ENCODE results near the gene GPHN. TPM values are rescaled to one million over a fixed set of nuclear protein-coding genes. Genes with fewer than 3 reads are reported as not detected.

The GPHN gene
- polyA plus RNA-seq, 1 of the 3 experiments (the other 2 are of a cell fraction), result 6.9 TPM

GRCh38 chr14:66498311-66498710, 9.6 kb upstream of the GPHN start:
- ChIA-PET POLR2A (interaction anchor here (1.2 kb wide), 1 partner anchor 10 kb away, joined by 4 read pairs; the partner anchor contains the start of gene GPHN), CTCF (interaction anchor here (0.8 to 1.9 kb wide), 5 partner anchors 8 to 96 kb away, joined by 3 to 4 read pairs (median 4); partner anchors contain the start of gene GPHN)

More at GRCh38 chr14:66498311-66498710, 9.6 kb upstream of the GPHN start:
- Histone ChIP-seq H3K36me3 (replicated peaks in 1 of 2; ENCODE audit: control insufficient read depth in 1 of 2, insufficient read depth in 2 of 2, low read length in 1 of 2) (no peaks in the 10 kb centered on the region), H2AFZ (ENCODE audit: low read depth) (no peak overlapping the region), H3K9me2 (no peaks in the 10 kb centered on the region), H3K9ac (no peak overlapping the region), H4K20me1 (ENCODE audit: insufficient read depth) (no peaks in the 10 kb centered on the region), H3F3A (replicated peaks; ENCODE audit: insufficient read depth) (no peaks in the 10 kb centered on the region), H3K27me3 (ENCODE audit: insufficient read depth) (no peaks in the 10 kb centered on the region), H3K4me3 (ENCODE audit: low read depth in 2 of 2, low read length in 1 of 2) (no peak overlapping the region), H3K4me1 (ENCODE audit: control insufficient read depth in 1 of 2, insufficient read depth in 2 of 2, low read depth in 1 of 2, low read length in 1 of 2) (peaks cover 0 to 2% of the 10 kb centered on the region in 2 experiments; a peak in 1 of 4 replicates), H3K4me2 (no peak overlapping the region), H3K79me2 (ENCODE audit: insufficient read depth) (no peaks in the 10 kb centered on the region), H3K27ac (ENCODE audit: low read depth in 2 of 2, low read length in 1 of 2) (no peak overlapping the region), H3K9me3 (no peaks in the 10 kb centered on the region)
- WGBS (ENCODE audit: low lambda C conversion rate), result 77% methylated on average over 3 of the region's 3 CpGs
- no peak for DNase-seq
- TF ChIP-seq TAF1 (IDR thresholded peaks at IDR 0.05; ENCODE audit: borderline replicate concordance, low read depth, low read length) (no peak), TEAD4 (IDR thresholded peaks at IDR 0.05; ENCODE audit: borderline replicate concordance, insufficient read depth) (no peak), FOSL2 (IDR thresholded peaks at IDR 0.05; ENCODE audit: borderline replicate concordance, low read depth) (no peak), FOXM1 (IDR thresholded peaks at IDR 0.05; ENCODE audit: low read depth) (no peak), FOXJ3 (CRISPR knock-in tag; IDR thresholded peaks at IDR 0.05) (no peak), GABPA (IDR thresholded peaks at IDR 0.05; ENCODE audit: low read depth) (no peak), EP300 (IDR thresholded peaks at IDR 0.05; ENCODE audit: borderline replicate concordance in 1 of 2, low read depth in 1 of 2, low read length in 1 of 2) (no peak), IRF3 (IDR thresholded peaks at IDR 0.05; ENCODE audit: low read depth, low read length) (no peak), RAD21 (IDR thresholded peaks at IDR 0.05; ENCODE audit: low read length) (no peak), RFX5 (IDR thresholded peaks at IDR 0.05; ENCODE audit: low read length) (no peak), ELF1 (IDR thresholded peaks at IDR 0.05) (no peak), MEF2A (IDR thresholded peaks at IDR 0.05; ENCODE audit: borderline replicate concordance, low read depth) (no peak), SIN3A (IDR thresholded peaks at IDR 0.05; ENCODE audit: borderline replicate concordance, low read depth, low read length) (no peak), GATA2 (CRISPR knock-in tag; IDR thresholded peaks at IDR 0.05) (no peak), POLR2AphosphoS5 (IDR thresholded peaks at IDR 0.05; ENCODE audit: low read depth, low read length) (no peak)
- TF ChIP-seq, protein P1, sequence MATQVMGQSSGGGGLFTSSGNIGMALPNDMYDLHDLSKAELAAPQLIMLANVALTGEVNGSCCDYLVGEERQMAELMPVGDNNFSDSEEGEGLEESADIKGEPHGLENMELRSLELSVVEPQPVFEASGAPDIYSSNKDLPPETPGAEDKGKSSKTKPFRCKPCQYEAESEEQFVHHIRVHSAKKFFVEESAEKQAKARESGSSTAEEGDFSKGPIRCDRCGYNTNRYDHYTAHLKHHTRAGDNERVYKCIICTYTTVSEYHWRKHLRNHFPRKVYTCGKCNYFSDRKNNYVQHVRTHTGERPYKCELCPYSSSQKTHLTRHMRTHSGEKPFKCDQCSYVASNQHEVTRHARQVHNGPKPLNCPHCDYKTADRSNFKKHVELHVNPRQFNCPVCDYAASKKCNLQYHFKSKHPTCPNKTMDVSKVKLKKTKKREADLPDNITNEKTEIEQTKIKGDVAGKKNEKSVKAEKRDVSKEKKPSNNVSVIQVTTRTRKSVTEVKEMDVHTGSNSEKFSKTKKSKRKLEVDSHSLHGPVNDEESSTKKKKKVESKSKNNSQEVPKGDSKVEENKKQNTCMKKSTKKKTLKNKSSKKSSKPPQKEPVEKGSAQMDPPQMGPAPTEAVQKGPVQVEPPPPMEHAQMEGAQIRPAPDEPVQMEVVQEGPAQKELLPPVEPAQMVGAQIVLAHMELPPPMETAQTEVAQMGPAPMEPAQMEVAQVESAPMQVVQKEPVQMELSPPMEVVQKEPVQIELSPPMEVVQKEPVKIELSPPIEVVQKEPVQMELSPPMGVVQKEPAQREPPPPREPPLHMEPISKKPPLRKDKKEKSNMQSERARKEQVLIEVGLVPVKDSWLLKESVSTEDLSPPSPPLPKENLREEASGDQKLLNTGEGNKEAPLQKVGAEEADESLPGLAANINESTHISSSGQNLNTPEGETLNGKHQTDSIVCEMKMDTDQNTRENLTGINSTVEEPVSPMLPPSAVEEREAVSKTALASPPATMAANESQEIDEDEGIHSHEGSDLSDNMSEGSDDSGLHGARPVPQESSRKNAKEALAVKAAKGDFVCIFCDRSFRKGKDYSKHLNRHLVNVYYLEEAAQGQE (IDR thresholded peaks at IDR 0.05; ENCODE audit: low read depth, low read length), result no peak
- TF ChIP-seq, protein P2, sequence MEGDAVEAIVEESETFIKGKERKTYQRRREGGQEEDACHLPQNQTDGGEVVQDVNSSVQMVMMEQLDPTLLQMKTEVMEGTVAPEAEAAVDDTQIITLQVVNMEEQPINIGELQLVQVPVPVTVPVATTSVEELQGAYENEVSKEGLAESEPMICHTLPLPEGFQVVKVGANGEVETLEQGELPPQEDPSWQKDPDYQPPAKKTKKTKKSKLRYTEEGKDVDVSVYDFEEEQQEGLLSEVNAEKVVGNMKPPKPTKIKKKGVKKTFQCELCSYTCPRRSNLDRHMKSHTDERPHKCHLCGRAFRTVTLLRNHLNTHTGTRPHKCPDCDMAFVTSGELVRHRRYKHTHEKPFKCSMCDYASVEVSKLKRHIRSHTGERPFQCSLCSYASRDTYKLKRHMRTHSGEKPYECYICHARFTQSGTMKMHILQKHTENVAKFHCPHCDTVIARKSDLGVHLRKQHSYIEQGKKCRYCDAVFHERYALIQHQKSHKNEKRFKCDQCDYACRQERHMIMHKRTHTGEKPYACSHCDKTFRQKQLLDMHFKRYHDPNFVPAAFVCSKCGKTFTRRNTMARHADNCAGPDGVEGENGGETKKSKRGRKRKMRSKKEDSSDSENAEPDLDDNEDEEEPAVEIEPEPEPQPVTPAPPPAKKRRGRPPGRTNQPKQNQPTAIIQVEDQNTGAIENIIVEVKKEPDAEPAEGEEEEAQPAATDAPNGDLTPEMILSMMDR (IDR thresholded peaks at IDR 0.05), result no peak
- TF ChIP-seq, protein P3, sequence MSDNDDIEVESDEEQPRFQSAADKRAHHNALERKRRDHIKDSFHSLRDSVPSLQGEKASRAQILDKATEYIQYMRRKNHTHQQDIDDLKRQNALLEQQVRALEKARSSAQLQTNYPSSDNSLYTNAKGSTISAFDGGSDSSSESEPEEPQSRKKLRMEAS (IDR thresholded peaks at IDR 0.05; ENCODE audit: low read depth), result no peak
- TF ChIP-seq, protein P4, sequence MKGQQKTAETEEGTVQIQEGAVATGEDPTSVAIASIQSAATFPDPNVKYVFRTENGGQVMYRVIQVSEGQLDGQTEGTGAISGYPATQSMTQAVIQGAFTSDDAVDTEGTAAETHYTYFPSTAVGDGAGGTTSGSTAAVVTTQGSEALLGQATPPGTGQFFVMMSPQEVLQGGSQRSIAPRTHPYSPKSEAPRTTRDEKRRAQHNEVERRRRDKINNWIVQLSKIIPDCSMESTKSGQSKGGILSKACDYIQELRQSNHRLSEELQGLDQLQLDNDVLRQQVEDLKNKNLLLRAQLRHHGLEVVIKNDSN (IDR thresholded peaks at IDR 0.05; ENCODE audit: borderline replicate concordance, low read depth), result no peak

All from SK-N-SH (cell line).